Muscle of back (tissue), 13 donors: ENCODE results near the gene CCSAP. TPM values are rescaled to one million over a fixed set of nuclear protein-coding genes. Genes with fewer than 3 reads are reported as not detected.
"Not testable (repeated sequence)": the region's sequence is repeated elsewhere in the genome, so short reads cannot be mapped to it uniquely, and the experiment has no call there.

ENCODE experiments used
- DNase-seq, 3 donors: peaks; one replicate each; pipeline versions ENCODE4 v3.0.0 to v3.0.0-alpha.2; 2013
- long read RNA-seq, 9 donors: transcript quantifications; one replicate each; lab custom pipeline, GENCODE V29; 2026
- polyA plus RNA-seq, 10 donors: library from polyadenylated mRNA; unstranded; fragments of 120-200 nt; gene quantifications; one replicate each; pipeline ENCODE4 v1.2.1, GENCODE V29; 2013; ENCODE audit not compliant: insufficient read length in 10 of 10

Gene CCSAP
- polyA plus RNA-seq: 1 to 10 TPM; 5.4 to 9.6 (median 6.5) TPM
- long read RNA-seq, donor 1, full-length matches to known transcripts: 2 of 2 reads
- long read RNA-seq, donor 1, partial matches to known transcripts: 0 of 2 reads
- long read RNA-seq, donor 1, other reads (novel, unspliced or antisense): 0 of 2 reads
- long read RNA-seq, donor 2, full-length matches to known transcripts: 2 of 2 reads
- long read RNA-seq, donor 2, partial matches to known transcripts: 0 of 2 reads
- long read RNA-seq, donor 2, other reads (novel, unspliced or antisense): 0 of 2 reads
- long read RNA-seq, donor 3: 0 reads
- long read RNA-seq, donor 4: 0 reads
- long read RNA-seq, donor 5, full-length matches to known transcripts: 1 of 1 reads
- long read RNA-seq, donor 5, partial matches to known transcripts: 0 of 1 reads
- long read RNA-seq, donor 5, other reads (novel, unspliced or antisense): 0 of 1 reads
- long read RNA-seq, donor 6: 0 reads
- long read RNA-seq, donor 7, full-length matches to known transcripts: 1 of 1 reads
- long read RNA-seq, donor 7, partial matches to known transcripts: 0 of 1 reads
- long read RNA-seq, donor 7, other reads (novel, unspliced or antisense): 0 of 1 reads
- long read RNA-seq, donor 8: 0 reads
- long read RNA-seq, donor 9: 0 reads

GRCh38 chr1:229342656-229343569 lies at the start of gene CCSAP:
Gene CCSAP (minus strand): TSS chr1:229343047. CDS start chr1:229342465, 582 bp downstream.
- peak in 2 of 3 donors; percentile 60 to 84 for DNase-seq

- no peak for DNase-seq
These were observed 47.3 kb upstream of the CCSAP start for GRCh38 chr1:229390130-229390529.

- DNase-seq: no peak
These were observed 46.2 kb upstream of the CCSAP start for GRCh38 chr1:229388897-229389580.

- DNase-seq: no peak
These were observed 43.1 kb upstream of the CCSAP start for GRCh38 chr1:229385853-229386456.

- DNase-seq: no peak
These were observed 42.0 kb upstream of the CCSAP start for GRCh38 chr1:229384822-229385221.

GRCh38 chr1:229383961-229384360 lies 41.1 kb upstream of the CCSAP start:
- no peak for DNase-seq

- DNase-seq: no peak
These were observed 40.3 kb upstream of the CCSAP start for GRCh38 chr1:229383188-229383587.

GRCh38 chr1:229381234-229381633 lies 38.4 kb upstream of the CCSAP start:
- DNase-seq: no peak

GRCh38 chr1:229380536-229381160 lies 37.8 kb upstream of the CCSAP start:
- DNase-seq: no peak

- DNase-seq: no peak
These were observed 37.0 kb upstream of the CCSAP start for GRCh38 chr1:229379846-229380245.

GRCh38 chr1:229378586-229379367 lies 35.9 kb upstream of the CCSAP start:
- no peak for DNase-seq

- DNase-seq: not testable (repeated sequence)
These were observed 35.2 kb upstream of the CCSAP start for GRCh38 chr1:229378035-229378434.

- DNase-seq: no peak
These were observed 34.6 kb upstream of the CCSAP start for GRCh38 chr1:229377429-229377828.

- DNase-seq: no peak
These were observed 33.7 kb upstream of the CCSAP start for GRCh38 chr1:229376521-229376920.

- no peak for DNase-seq
These were observed 31.6 kb upstream of the CCSAP start for GRCh38 chr1:229374485-229374884.

- DNase-seq: no peak
These were observed 30.5 kb upstream of the CCSAP start for GRCh38 chr1:229373395-229373794.

- DNase-seq: no peak
These were observed 29.4 kb upstream of the CCSAP start for GRCh38 chr1:229372251-229372650.

- no peak for DNase-seq
These were observed 28.8 kb upstream of the CCSAP start for GRCh38 chr1:229371624-229372023.

- peak; percentile 33 to 76 (median 75) for DNase-seq
These were observed 27.8 kb upstream of the CCSAP start for GRCh38 chr1:229370601-229371021.

- DNase-seq: peak in 1 of 3 donors; percentile 10
These were observed 25.5 kb upstream of the CCSAP start for GRCh38 chr1:229368347-229368746.
